ENCODE results near the gene KRTAP2-1. TPM values are rescaled to one million over a fixed set of nuclear protein-coding genes. Genes with fewer than 3 reads are reported as not detected.

KRTAP2-1 gene
- total RNA-seq, 1 experiment from 2014 or later: not detected

DNA sequence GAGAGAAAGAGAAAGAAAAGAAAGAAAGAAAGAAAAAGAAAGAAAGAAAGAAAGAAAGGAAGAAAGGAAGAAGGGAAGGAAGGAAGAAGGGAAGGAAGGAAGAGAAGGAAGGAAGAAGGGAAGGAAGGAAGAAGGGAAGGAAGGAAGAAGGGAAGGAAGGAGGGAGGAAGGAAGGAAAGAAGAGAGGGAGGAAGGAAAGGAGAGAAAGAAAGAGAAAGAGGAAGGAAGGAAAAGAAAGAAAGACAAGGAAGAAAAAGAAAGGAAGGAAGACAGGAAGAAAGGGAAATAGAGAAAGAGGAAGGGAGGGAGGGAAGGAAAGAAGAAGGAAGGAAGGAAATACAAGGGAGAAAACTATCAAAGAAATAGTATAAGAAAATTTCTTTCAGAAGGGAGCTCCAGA, 29.7 kb upstream of the KRTAP2-1 start:
- H3K36me3 Mint-ChIP-seq (ENCODE audit: insufficient read depth, unreplicated experiment): no peaks in the 10 kb centered on the region
- CTCF ChIA-PET: no interaction called here
- no peaks in the 10 kb centered on the region for H3K27me3 Mint-ChIP-seq (ENCODE audit: unreplicated experiment)
- BruUV-seq (replicated peaks): no TSS peak
- H3K9me3 Mint-ChIP-seq (ENCODE audit: low read depth, unreplicated experiment): peaks cover 9% of the 10 kb centered on the region
- H3K4me3 Mint-ChIP-seq (ENCODE audit: low read depth, unreplicated experiment): no peak overlapping the region
- H3K4me1 Mint-ChIP-seq (ENCODE audit: low read depth, unreplicated experiment): peaks cover 7% of the 10 kb centered on the region
- TF ChIP-seq, protein P1, sequence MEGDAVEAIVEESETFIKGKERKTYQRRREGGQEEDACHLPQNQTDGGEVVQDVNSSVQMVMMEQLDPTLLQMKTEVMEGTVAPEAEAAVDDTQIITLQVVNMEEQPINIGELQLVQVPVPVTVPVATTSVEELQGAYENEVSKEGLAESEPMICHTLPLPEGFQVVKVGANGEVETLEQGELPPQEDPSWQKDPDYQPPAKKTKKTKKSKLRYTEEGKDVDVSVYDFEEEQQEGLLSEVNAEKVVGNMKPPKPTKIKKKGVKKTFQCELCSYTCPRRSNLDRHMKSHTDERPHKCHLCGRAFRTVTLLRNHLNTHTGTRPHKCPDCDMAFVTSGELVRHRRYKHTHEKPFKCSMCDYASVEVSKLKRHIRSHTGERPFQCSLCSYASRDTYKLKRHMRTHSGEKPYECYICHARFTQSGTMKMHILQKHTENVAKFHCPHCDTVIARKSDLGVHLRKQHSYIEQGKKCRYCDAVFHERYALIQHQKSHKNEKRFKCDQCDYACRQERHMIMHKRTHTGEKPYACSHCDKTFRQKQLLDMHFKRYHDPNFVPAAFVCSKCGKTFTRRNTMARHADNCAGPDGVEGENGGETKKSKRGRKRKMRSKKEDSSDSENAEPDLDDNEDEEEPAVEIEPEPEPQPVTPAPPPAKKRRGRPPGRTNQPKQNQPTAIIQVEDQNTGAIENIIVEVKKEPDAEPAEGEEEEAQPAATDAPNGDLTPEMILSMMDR (IDR thresholded peaks at IDR 0.05; ENCODE audit: unreplicated experiment): no peak
- intact Hi-C loops (cut with micrococcal nuclease; ENCODE audit: unreplicated experiment): no loop called here
- DNase-seq: no peak
- no peak overlapping the region for H3K27ac Mint-ChIP-seq (ENCODE audit: unreplicated experiment)

DNA sequence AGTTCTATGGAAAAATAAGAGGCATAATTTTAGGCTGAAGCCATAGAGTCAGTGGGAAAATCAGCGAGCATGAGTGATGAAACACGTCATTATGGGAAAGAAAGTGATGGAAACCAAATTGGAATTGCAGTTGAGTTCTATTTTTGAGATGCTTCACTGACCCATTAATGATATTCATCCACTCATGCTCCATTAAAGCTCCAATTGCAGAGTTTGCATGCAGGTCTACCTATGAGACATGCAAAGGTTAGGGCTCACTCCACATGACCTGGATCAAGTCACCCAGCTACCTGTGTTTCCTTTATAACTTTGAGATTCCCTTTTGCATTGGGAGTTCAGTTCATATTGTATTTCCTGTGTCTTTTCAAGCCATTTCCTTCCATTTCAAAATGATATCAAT, 26.6 kb upstream of the KRTAP2-1 start:
- CTCF ChIA-PET: interaction anchor here (0.6 to 1.0 kb wide), 4 partner anchors 9 to 192 kb away, joined by 3 to 4 read pairs (median 4); partner anchors contain the start of gene KRTAP2-3
- DNase-seq: no peak
- Mint-ChIP-seq H3K9me3 (ENCODE audit: low read depth, unreplicated experiment) (peaks cover 5% of the 10 kb centered on the region), H3K27ac (ENCODE audit: unreplicated experiment) (no peak overlapping the region), H3K4me1 (ENCODE audit: low read depth, unreplicated experiment) (peaks cover 7% of the 10 kb centered on the region), H3K4me3 (ENCODE audit: low read depth, unreplicated experiment) (no peak overlapping the region), H3K36me3 (ENCODE audit: insufficient read depth, unreplicated experiment) (no peaks in the 10 kb centered on the region), H3K27me3 (ENCODE audit: unreplicated experiment) (no peaks in the 10 kb centered on the region)
- no TSS peak for BruUV-seq (replicated peaks)
- TF ChIP-seq, protein P1 (IDR thresholded peaks at IDR 0.05; ENCODE audit: unreplicated experiment): no peak
- intact Hi-C loops (cut with micrococcal nuclease; ENCODE audit: unreplicated experiment): no loop called here

DNA sequence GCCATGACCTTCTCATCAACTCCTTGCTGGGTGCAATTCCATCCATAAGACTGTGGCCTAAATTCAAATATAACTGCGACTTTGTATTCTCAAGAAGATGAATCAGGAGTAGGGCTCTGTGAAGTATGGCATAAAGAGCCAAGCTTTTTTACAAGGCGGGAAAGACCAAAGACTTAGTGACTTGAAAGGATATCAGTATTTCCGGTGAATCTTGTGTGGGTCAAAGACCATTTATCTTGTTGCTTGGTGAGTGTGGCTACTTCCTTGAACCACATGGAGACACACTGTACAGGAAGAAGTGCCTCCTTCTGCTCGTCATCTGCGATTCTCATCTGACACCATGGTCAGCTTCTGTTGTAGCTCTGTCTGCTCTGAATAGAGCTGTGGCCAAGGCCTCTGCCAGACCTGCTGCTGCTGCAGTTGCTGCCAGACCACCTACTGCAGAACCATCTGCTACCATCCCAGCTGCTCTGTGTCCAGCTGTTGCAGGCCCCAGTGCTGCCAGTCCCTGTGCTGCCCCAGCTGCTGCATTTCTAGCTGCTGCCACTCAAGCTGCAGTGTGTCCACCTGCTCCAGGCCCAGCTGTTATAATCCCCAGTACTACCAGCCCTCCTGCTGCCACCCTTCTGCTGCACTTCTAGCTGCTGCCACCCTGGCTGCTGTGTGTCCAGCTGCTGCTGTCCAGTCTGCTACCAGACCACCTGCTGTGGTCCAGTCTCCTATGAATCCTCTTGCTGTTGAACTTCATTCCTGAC, 24.7 kb upstream of the KRTAP2-1 start:
- Mint-ChIP-seq H3K9me3 (ENCODE audit: low read depth, unreplicated experiment) (peaks cover 4% of the 10 kb centered on the region), H3K36me3 (ENCODE audit: insufficient read depth, unreplicated experiment) (no peaks in the 10 kb centered on the region), H3K4me3 (ENCODE audit: low read depth, unreplicated experiment) (no peak overlapping the region), H3K27ac (ENCODE audit: unreplicated experiment) (no peak overlapping the region), H3K27me3 (ENCODE audit: unreplicated experiment) (no peaks in the 10 kb centered on the region), H3K4me1 (ENCODE audit: low read depth, unreplicated experiment) (peaks cover 8% of the 10 kb centered on the region)
- TF ChIP-seq, protein P1 (IDR thresholded peaks at IDR 0.05; ENCODE audit: unreplicated experiment): no peak
- intact Hi-C loops (cut with micrococcal nuclease; ENCODE audit: unreplicated experiment): no loop called here
- no TSS peak for BruUV-seq (replicated peaks)
- DNase-seq: no peak
- CTCF ChIA-PET: interaction anchor here (1.1 to 1.5 kb wide), 2 partner anchors 9 to 12 kb away, joined by 4 to 10 read pairs; partner anchors contain the start of gene KRTAP2-3

DNA sequence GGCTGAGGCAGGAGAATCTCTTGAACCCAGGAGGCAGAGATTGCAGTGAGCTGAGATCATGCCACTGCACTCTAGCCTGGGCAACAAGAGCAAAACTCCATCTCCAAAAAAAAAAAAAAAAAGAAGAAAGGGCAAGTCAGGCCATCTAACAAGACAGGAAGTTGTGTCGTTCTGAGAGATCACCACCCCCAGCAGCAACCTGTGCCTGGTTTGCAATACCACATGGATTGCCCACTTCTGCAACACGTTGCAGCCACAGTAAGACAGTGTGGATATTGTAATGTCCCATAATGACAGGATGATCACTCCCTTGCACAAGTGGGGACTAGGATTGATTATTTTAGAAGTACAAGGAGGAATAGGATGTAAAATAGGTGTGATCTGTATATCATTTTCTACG, 21.9 kb upstream of the KRTAP2-1 start:
- Mint-ChIP-seq H3K9me3 (ENCODE audit: low read depth, unreplicated experiment) (no peaks in the 10 kb centered on the region), H3K27me3 (ENCODE audit: unreplicated experiment) (no peaks in the 10 kb centered on the region), H3K27ac (ENCODE audit: unreplicated experiment) (no peak overlapping the region), H3K4me3 (ENCODE audit: low read depth, unreplicated experiment) (no peak overlapping the region), H3K36me3 (ENCODE audit: insufficient read depth, unreplicated experiment) (no peaks in the 10 kb centered on the region), H3K4me1 (ENCODE audit: low read depth, unreplicated experiment) (peaks cover 25% of the 10 kb centered on the region)
- no TSS peak for BruUV-seq (replicated peaks)
- TF ChIP-seq, protein P1 (IDR thresholded peaks at IDR 0.05; ENCODE audit: unreplicated experiment): no peak
- intact Hi-C loops (cut with micrococcal nuclease; ENCODE audit: unreplicated experiment): no loop called here
- CTCF ChIA-PET: interaction anchor here (0.6 kb wide), 1 partner anchor 30 kb away, joined by 4 read pairs; no protein-coding TSS in a partner anchor
- DNase-seq: no peak

Measured in Calu3 (cell line).